Neuronal stem cell (in vitro differentiated cells): ENCODE data around the gene ANKRD35.

Source experiments
- DNase-seq: peaks from one replicate; pipeline ENCODE4 v3.0.0-alpha.2; 2013; ENCODE audit warnings: low spot score
- H2AFZ ChIP-seq: one replicate; pipeline ENCODE4 v1.6.1; 2013; ENCODE audit warnings: mild to moderate bottlenecking, low read length, inconsistent platforms
- H2AK5ac ChIP-seq: 2 replicates; pipeline ENCODE4 v1.6.1; 2013; ENCODE audit warnings: low read depth, mild to moderate bottlenecking, inconsistent platforms, low read length, moderate library complexity, mixed read lengths
- H2BK120ac ChIP-seq: 2 replicates; pipeline ENCODE4 v1.6.1; 2013; ENCODE audit warnings: low read depth, mild to moderate bottlenecking, inconsistent platforms, low read length, moderate library complexity, mixed read lengths
- H2BK12ac ChIP-seq: one replicate; pipeline ENCODE4 v1.6.1; 2013; ENCODE audit warnings: low read length, inconsistent platforms
- H2BK15ac ChIP-seq: 2 replicates; pipeline ENCODE4 v1.6.1; 2013; ENCODE audit warnings: mild to moderate bottlenecking, low read length, inconsistent platforms, mixed read lengths
- H2BK5ac ChIP-seq: one replicate; pipeline ENCODE4 v1.6.1; 2013; ENCODE audit warnings: inconsistent platforms, mild to moderate bottlenecking, low read length, moderate library complexity
- H3K14ac ChIP-seq: one replicate; pipeline ENCODE4 v1.6.1; 2013; ENCODE audit warnings: low read length, inconsistent platforms
- H3K18ac ChIP-seq: 2 replicates; pipeline ENCODE4 v1.6.1; 2013; ENCODE audit warnings: low read length, inconsistent platforms
- H3K23ac ChIP-seq: 2 replicates; pipeline ENCODE4 v1.6.1; 2013; ENCODE audit warnings: low read depth, mild to moderate bottlenecking, mixed read lengths, low read length, inconsistent platforms; ENCODE audit not compliant: poor library complexity
- H3K27ac ChIP-seq: replicated peaks from 3 replicates; pipeline ENCODE4 v1.5.1; 2013; ENCODE audit warnings: low read length, inconsistent platforms
- H3K27me3 ChIP-seq, 3 experiments: 2 replicates each; pipeline ENCODE4 v1.6.1; 2013; ENCODE audit warnings: low read length in 3 of 3, mild to moderate bottlenecking in 2 of 3, inconsistent platforms in 1 of 3, low read depth in 1 of 3, mixed read lengths in 1 of 3, moderate library complexity in 1 of 3; ENCODE audit not compliant: control insufficient read depth in 3 of 3, insufficient read depth in 3 of 3
- H3K36me3 ChIP-seq, 2 donors: replicated peaks in 1 of 2; 2 replicates each; pipeline ENCODE4 v1.6.1; 2013; ENCODE audit warnings: low read length in 2 of 2; ENCODE audit not compliant: control insufficient read depth in 2 of 2, insufficient read depth in 2 of 2
- H3K4ac ChIP-seq: 2 replicates; pipeline ENCODE4 v1.6.1; 2013; ENCODE audit warnings: inconsistent platforms, mild to moderate bottlenecking, low read length, moderate library complexity
- H3K4me1 ChIP-seq, 2 donors: 1 replicate in 1 of 2; 2 replicates in 1 of 2; pipeline ENCODE4 v1.6.1; 2013; ENCODE audit warnings: low read length in 2 of 2, low read depth in 1 of 2; ENCODE audit not compliant: control insufficient read depth in 2 of 2, insufficient read depth in 1 of 2
- H3K4me2 ChIP-seq: one replicate; pipeline ENCODE4 v1.6.1; 2013; ENCODE audit warnings: mild to moderate bottlenecking, low read length, inconsistent platforms; ENCODE audit not compliant: insufficient read depth, poor library complexity, severe bottlenecking
- H3K4me3 ChIP-seq, 2 donors: 2 replicates each; pipeline ENCODE4 v1.5.1; 2013; ENCODE audit warnings: low read length in 2 of 2, mild to moderate bottlenecking in 2 of 2, inconsistent platforms in 1 of 2, moderate library complexity in 1 of 2
- H3K79me1 ChIP-seq: one replicate; pipeline ENCODE4 v1.6.1; 2013; ENCODE audit warnings: low read depth, mild to moderate bottlenecking, inconsistent platforms, low read length, moderate library complexity
- H3K9ac ChIP-seq: one replicate; pipeline ENCODE4 v1.6.1; 2013; ENCODE audit warnings: mild to moderate bottlenecking, low read depth, low read length, inconsistent platforms; ENCODE audit not compliant: poor library complexity
- H3K9me3 ChIP-seq, 2 donors: replicated peaks in 1 of 2; 2 replicates each; pipeline versions ENCODE3 to v1.6.1; 2013; ENCODE audit warnings: low read length in 2 of 2, mild to moderate bottlenecking in 2 of 2, inconsistent platforms in 1 of 2, low read depth in 1 of 2, mixed read lengths in 1 of 2, moderate library complexity in 1 of 2; ENCODE audit not compliant: control insufficient read depth in 2 of 2, insufficient read depth in 1 of 2
- H4K8ac ChIP-seq: one replicate; pipeline ENCODE4 v1.6.1; 2013; ENCODE audit warnings: low read depth, mild to moderate bottlenecking, inconsistent platforms, low read length, moderate library complexity
- H4K91ac ChIP-seq: one replicate; pipeline ENCODE4 v1.6.1; 2013; ENCODE audit warnings: low read length, low read depth, mild to moderate bottlenecking, inconsistent platforms; ENCODE audit not compliant: poor library complexity
- WGBS, 2 donors: extraction: QIAGEN DNeasy Blood & Tissue Kit; methylation state at CpG; one replicate each; pipeline ENCODE4 v1.1.7; 2013; ENCODE audit warnings: missing lambda C conversion rate in 2 of 2, mixed read lengths in 1 of 2; ENCODE audit not compliant: insufficient read length in 2 of 2, insufficient replicate concordance in 1 of 2; ENCODE audit errors: extremely low coverage in 2 of 2; 5-methylcytosine and 5-hydroxymethylcytosine counted together

Gene ANKRD35

DNA sequence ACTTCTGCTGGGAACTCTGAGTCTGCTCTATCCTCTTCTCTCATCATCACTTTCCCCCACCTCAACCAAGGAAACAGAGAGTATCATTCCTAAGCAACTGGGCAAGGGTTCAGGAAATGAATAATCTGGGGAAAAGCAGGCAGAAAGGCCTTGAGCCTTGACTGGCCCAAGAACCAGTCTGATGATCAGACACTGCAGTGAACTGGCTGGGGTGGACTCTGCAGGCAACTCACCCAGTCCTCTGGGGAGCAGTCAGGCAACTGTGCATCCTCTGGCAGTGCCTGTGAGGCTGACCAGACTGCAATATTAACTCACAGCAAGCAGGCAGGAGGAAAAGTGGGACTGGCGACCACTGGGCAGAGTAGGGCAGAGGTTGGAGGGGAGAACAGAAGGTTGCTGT lies 991 bp downstream of the ANKRD35 start:
- H2BK15ac ChIP-seq, result no peak overlapping the region
- H2BK12ac ChIP-seq, result no peak overlapping the region
- WGBS, 2 donors, result no CpG with 5 or more reads among the region's 1 CpG
- H4K8ac ChIP-seq, result no peak overlapping the region
- no peak for DNase-seq
- no peak overlapping the region for H3K4me2 ChIP-seq
- H2BK5ac ChIP-seq, result no peak overlapping the region
- no peak overlapping the region for H3K18ac ChIP-seq
- no peak overlapping the region for H3K9ac ChIP-seq
- no peak overlapping the region for H3K14ac ChIP-seq
- H3K27ac ChIP-seq, result no peak overlapping the region
- H3K36me3 ChIP-seq, result no peaks in the 10 kb centered on the region
- H3K4me1 ChIP-seq, result peaks cover 3 to 4% of the 10 kb centered on the region in 2 donors
- no peaks in the 10 kb centered on the region for H3K79me1 ChIP-seq
- H4K91ac ChIP-seq, result no peak overlapping the region
- no peak overlapping the region for H2AK5ac ChIP-seq
- H3K4me3 ChIP-seq, result no peak overlapping the region
- no peaks in the 10 kb centered on the region for H3K9me3 ChIP-seq
- peaks cover 0 to 44% (median 19%) of the 10 kb centered on the region in 3 experiments for H3K27me3 ChIP-seq
- H3K23ac ChIP-seq, result no peak overlapping the region
- no peak overlapping the region for H3K4ac ChIP-seq
- H2AFZ ChIP-seq, result no peak overlapping the region
- no peak overlapping the region for H2BK120ac ChIP-seq

DNA sequence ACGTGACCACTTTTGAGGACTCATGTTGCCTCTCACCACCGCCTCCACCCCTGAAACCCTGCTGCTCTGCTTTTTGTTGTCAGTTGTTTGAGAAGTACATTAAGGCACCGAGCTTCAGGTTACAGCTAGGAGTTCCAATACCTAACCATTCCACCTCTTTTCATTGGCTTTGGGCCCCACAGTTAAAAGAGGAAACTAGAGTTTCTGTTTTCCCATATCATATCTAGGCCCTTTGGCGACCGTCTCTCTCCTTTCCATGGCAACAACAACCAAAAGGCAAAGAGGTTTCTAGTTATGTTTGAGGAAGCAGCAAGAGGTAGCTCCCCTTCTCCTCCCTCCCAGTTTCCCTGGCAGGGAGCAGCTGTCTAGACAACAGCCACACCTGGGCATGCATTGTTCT lies 5.9 kb downstream of the ANKRD35 start:
- WGBS, 2 donors, result no CpG with 5 or more reads among the region's 5 CpGs
- no peak overlapping the region for H4K8ac ChIP-seq
- H3K4me3 ChIP-seq, result no peak overlapping the region
- H4K91ac ChIP-seq, result no peak overlapping the region
- no peak overlapping the region for H3K18ac ChIP-seq
- DNase-seq, result no peak
- no peaks in the 10 kb centered on the region for H3K79me1 ChIP-seq
- peaks cover 5 to 6% of the 10 kb centered on the region in 2 donors for H3K4me1 ChIP-seq
- H3K36me3 ChIP-seq, result no peaks in the 10 kb centered on the region
- H3K4me2 ChIP-seq, result no peak overlapping the region
- no peak overlapping the region for H3K4ac ChIP-seq
- H3K27ac ChIP-seq, result no peak overlapping the region
- H3K14ac ChIP-seq, result no peak overlapping the region
- H2BK12ac ChIP-seq, result no peak overlapping the region
- H2BK15ac ChIP-seq, result no peak overlapping the region
- H2BK5ac ChIP-seq, result no peak overlapping the region
- H2AK5ac ChIP-seq, result no peak overlapping the region
- H2BK120ac ChIP-seq, result no peak overlapping the region
- H2AFZ ChIP-seq, result no peak overlapping the region
- H3K9ac ChIP-seq, result no peak overlapping the region
- no peaks in the 10 kb centered on the region for H3K9me3 ChIP-seq
- H3K27me3 ChIP-seq, result peaks cover 0 to 66% (median 8%) of the 10 kb centered on the region in 3 experiments
- H3K23ac ChIP-seq, result no peak overlapping the region

DNA sequence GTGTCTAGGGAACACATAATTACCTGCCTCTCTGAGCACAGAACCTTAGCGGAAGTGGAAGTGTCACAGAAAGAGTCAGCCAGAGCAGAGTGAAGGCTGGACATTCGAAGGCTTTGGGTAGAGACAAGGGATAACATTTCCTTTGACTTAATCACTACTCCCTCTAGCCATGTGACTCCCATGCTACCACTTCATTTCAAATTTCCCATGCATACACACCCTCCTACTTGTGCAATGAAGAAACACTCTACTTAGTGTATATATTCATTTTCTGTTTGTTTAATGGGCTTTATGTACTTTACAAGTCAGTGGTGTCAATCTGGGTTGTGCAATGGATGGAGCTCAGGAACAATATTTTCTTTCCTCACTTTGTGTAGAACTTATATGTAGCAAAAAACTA lies 6.9 kb downstream of the ANKRD35 start:
- no peaks in the 10 kb centered on the region for H3K79me1 ChIP-seq
- H3K4ac ChIP-seq, result no peak overlapping the region
- peaks cover 0 to 66% (median 2%) of the 10 kb centered on the region in 3 experiments for H3K27me3 ChIP-seq

DNA sequence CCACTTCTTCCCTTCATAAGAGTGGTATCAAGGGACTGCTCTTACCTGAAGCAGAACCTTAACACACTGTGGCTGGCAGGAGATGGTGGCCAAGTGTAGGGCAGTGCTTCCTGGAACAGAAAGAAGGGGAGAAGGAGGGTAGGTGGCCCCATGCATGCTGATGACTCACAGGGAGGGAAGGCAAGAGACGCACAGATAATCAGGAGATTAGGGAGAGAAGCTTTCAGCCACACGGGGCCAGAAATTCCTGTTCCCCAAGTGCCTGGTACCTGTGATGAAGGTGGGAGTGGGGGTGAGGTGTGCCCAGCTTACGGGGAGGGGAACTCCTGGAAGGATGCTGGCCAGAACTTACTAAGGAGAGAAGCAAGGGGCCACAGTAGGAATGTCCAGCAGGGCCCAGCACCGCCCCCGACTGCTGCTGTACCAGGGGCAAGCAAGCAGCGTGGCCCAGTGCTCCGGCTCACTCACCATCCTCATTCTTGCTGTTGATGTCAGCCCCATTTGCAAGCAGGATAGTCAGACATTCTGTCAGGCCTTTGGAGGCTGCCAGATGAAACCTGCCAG lies 7.7 kb downstream of the ANKRD35 start:
- Histone ChIP-seq H3K36me3 (no peaks in the 10 kb centered on the region), H2BK15ac (no peak overlapping the region), H3K27ac (no peak overlapping the region), H3K23ac (no peak overlapping the region), H3K79me1 (no peaks in the 10 kb centered on the region), H3K4ac (no peak overlapping the region), H3K9ac (no peak overlapping the region), H2BK12ac (no peak overlapping the region), H3K18ac (no peak overlapping the region), H2AK5ac (no peak overlapping the region), H2BK120ac (no peak overlapping the region), H4K91ac (no peak overlapping the region), H3K27me3 (peaks cover 0 to 68% (median 0%) of the 10 kb centered on the region in 3 experiments), H4K8ac (no peak overlapping the region), H2BK5ac (no peak overlapping the region), H3K14ac (no peak overlapping the region), H3K4me2 (no peak overlapping the region), H3K9me3 (no peaks in the 10 kb centered on the region), H2AFZ (no peak overlapping the region), H3K4me1 (peaks cover 5 to 6% of the 10 kb centered on the region in 2 donors), H3K4me3 (no peak overlapping the region)
- no CpG with 5 or more reads among the region's 7 CpGs for WGBS, 2 donors
- DNase-seq, result no peak

More for the DNA sequence above, 6.9 kb downstream of the ANKRD35 start:
- H3K9me3 ChIP-seq, result no peaks in the 10 kb centered on the region
- H2BK12ac ChIP-seq, result no peak overlapping the region
- WGBS, 2 donors, result no CpG with 5 or more reads among the region's 2 CpGs
- no peak overlapping the region for H2AK5ac ChIP-seq
- no peak overlapping the region for H2BK15ac ChIP-seq
- H3K27ac ChIP-seq, result no peak overlapping the region
- H3K4me1 ChIP-seq, result peaks cover 5 to 6% of the 10 kb centered on the region in 2 donors
- H3K36me3 ChIP-seq, result no peaks in the 10 kb centered on the region
- H3K4me3 ChIP-seq, result no peak overlapping the region
- H3K23ac ChIP-seq, result no peak overlapping the region
- no peak overlapping the region for H2BK5ac ChIP-seq
- no peak overlapping the region for H3K4me2 ChIP-seq
- no peak overlapping the region for H2AFZ ChIP-seq
- H3K9ac ChIP-seq, result no peak overlapping the region
- no peak for DNase-seq
- no peak overlapping the region for H4K91ac ChIP-seq
- no peak overlapping the region for H2BK120ac ChIP-seq
- no peak overlapping the region for H3K14ac ChIP-seq
- H3K18ac ChIP-seq, result no peak overlapping the region
- H4K8ac ChIP-seq, result no peak overlapping the region
